IMR-90 (cell line): Measurements from ENCODE around the gene MMAB. TPM values are rescaled to one million over a fixed set of nuclear protein-coding genes. Genes with fewer than 3 reads are reported as not detected.

Source experiments
- ATAC-seq: fragments of 200-7000 bp; cut with Tn5 transposase; 2 replicates; pipeline ENCODE4 v1.9.1; 2020; ENCODE audit warnings: low read depth, mild to moderate bottlenecking, moderate library complexity
- BruUV-seq: library from RNA; stranded (reverse); fragments of 400-500 nt; replicated peaks from 2 replicates; lab custom pipeline; 2021; lab: Mats Ljungman, UMichigan
- CTCF ChIA-PET: fragments of 300-600 bp; formaldehyde crosslinking; extraction: SDS; loops from one replicate; lab custom pipeline; 2021; ENCODE audit warnings: antibody characterized with exemption; lab: Yijun Ruan, JAX
- POLR2A ChIA-PET: fragments of 300-600 bp; sonication (Branson Sonifier 250); formaldehyde crosslinking; loops from one replicate; lab custom pipeline; 2022; ENCODE audit warnings: antibody characterized with exemption; ENCODE audit not compliant: unreplicated experiment; lab: Charles Lee
- DNase-seq: peaks from one replicate; pipeline ENCODE4 v3.0.0; 2013
- H2AFZ ChIP-seq: replicated peaks from 2 replicates; pipeline ENCODE3; 2013; ENCODE audit warnings: low read length, mild to moderate bottlenecking; ENCODE audit not compliant: poor library complexity
- H2AK5ac ChIP-seq: 2 replicates; pipeline ENCODE4 v1.6.1; 2013; ENCODE audit warnings: low read depth, low read length, inconsistent platforms
- H2AK9ac ChIP-seq: replicated peaks from 2 replicates; pipeline ENCODE3; 2013; ENCODE audit warnings: mild to moderate bottlenecking, low read depth, low read length, moderate library complexity; ENCODE audit not compliant: poor library complexity
- H2BK120ac ChIP-seq: 2 replicates; pipeline ENCODE4 v1.6.1; 2013; ENCODE audit warnings: low read depth, low read length, inconsistent platforms
- H2BK15ac ChIP-seq: 3 replicates; pipeline ENCODE4 v1.6.1; 2013; ENCODE audit warnings: low read depth, low read length, inconsistent platforms
- H2BK20ac ChIP-seq: 2 replicates; pipeline ENCODE4 v1.6.1; 2013; ENCODE audit warnings: low read depth, mild to moderate bottlenecking, inconsistent platforms, low read length, moderate library complexity
- H2BK5ac ChIP-seq: 2 replicates; pipeline ENCODE4 v1.6.1; 2013; ENCODE audit warnings: mild to moderate bottlenecking, low read depth, low read length, inconsistent platforms; ENCODE audit not compliant: poor library complexity, severe bottlenecking
- H3K14ac ChIP-seq: replicated peaks from 2 replicates; pipeline ENCODE4 v1.6.1; 2013; ENCODE audit warnings: low read depth, low read length, inconsistent platforms
- H3K18ac ChIP-seq: 2 replicates; pipeline ENCODE4 v1.6.1; 2013; ENCODE audit warnings: low read depth, low read length, control low read depth
- H3K23ac ChIP-seq: 2 replicates; pipeline ENCODE4 v1.6.1; 2013; ENCODE audit warnings: low read depth, low read length, inconsistent platforms
- H3K27ac ChIP-seq: 2 replicates; pipeline ENCODE4 v1.5.1; 2013; ENCODE audit warnings: mild to moderate bottlenecking, control low read depth, low read length; ENCODE audit not compliant: insufficient read depth
- H3K27me3 ChIP-seq: 2 replicates; pipeline ENCODE4 v1.6.1; 2013; ENCODE audit warnings: low read length; ENCODE audit not compliant: control insufficient read depth, insufficient read depth
- H3K36me3 ChIP-seq: 2 replicates; pipeline ENCODE4 v1.6.1; 2013; ENCODE audit warnings: low read length, mixed read lengths; ENCODE audit not compliant: control insufficient read depth, insufficient read depth
- H3K4ac ChIP-seq: 2 replicates; pipeline ENCODE4 v1.6.1; 2013; ENCODE audit warnings: low read depth, low read length, inconsistent platforms
- H3K4me1 ChIP-seq: 2 replicates; pipeline ENCODE4 v1.6.1; 2013; ENCODE audit warnings: low read length, mixed read lengths; ENCODE audit not compliant: control insufficient read depth, insufficient read depth
- H3K4me2 ChIP-seq: 2 replicates; pipeline ENCODE4 v1.6.1; 2013; ENCODE audit warnings: low read depth, mild to moderate bottlenecking, control low read depth, low read length, moderate library complexity
- H3K4me3 ChIP-seq: 2 replicates; pipeline ENCODE4 v1.5.1; 2013; ENCODE audit warnings: low read depth, mild to moderate bottlenecking, control low read depth, low read length, moderate library complexity; ENCODE audit not compliant: insufficient read depth
- H3K56ac ChIP-seq: 2 replicates; pipeline ENCODE4 v1.6.1; 2013; ENCODE audit warnings: low read length, inconsistent platforms; ENCODE audit not compliant: insufficient read depth; ENCODE audit errors: extremely low read depth
- H3K79me1 ChIP-seq, 2 experiments: 2 replicates each; pipeline ENCODE4 v1.6.1; 2013; ENCODE audit warnings: low read length in 2 of 2, inconsistent platforms in 1 of 2, low read depth in 1 of 2
- H3K9ac ChIP-seq: 2 replicates; pipeline ENCODE4 v1.6.1; 2013; ENCODE audit warnings: low read depth, low read length, control low read depth
- H3K9me1 ChIP-seq: 2 replicates; pipeline ENCODE4 v1.6.1; 2013; ENCODE audit warnings: low read length, inconsistent platforms; ENCODE audit not compliant: insufficient read depth
- H3K9me3 ChIP-seq: 2 replicates; pipeline ENCODE4 v1.6.1; 2013; ENCODE audit warnings: low read length; ENCODE audit not compliant: control insufficient read depth, insufficient read depth
- H4K20me1 ChIP-seq: 2 replicates; pipeline ENCODE4 v1.6.1; 2013; ENCODE audit warnings: low read length, inconsistent platforms; ENCODE audit not compliant: insufficient read depth
- H4K5ac ChIP-seq: 2 replicates; pipeline ENCODE4 v1.6.1; 2013; ENCODE audit warnings: mild to moderate bottlenecking, low read depth, low read length, control low read depth
- H4K8ac ChIP-seq, 2 experiments: 2 replicates each; pipeline ENCODE4 v1.6.1; 2013; ENCODE audit warnings: low read depth in 2 of 2, low read length in 2 of 2, control low read depth in 1 of 2, inconsistent platforms in 1 of 2
- H4K91ac ChIP-seq: 2 replicates; pipeline ENCODE4 v1.6.1; 2013; ENCODE audit warnings: low read depth, low read length, inconsistent platforms; ENCODE audit not compliant: insufficient read depth
- CTCF ChIP-seq: conservative IDR thresholded peaks from 2 replicates; pipeline ENCODE4 v1.5.1; 2012; ENCODE audit warnings: mild to moderate bottlenecking, low read depth, low read length, improper control_type of control experiment
- WGBS, 2 experiments: methylation state at CpG; one replicate each; pipeline versions ENCODE4 v1.1.5 to v1.1.7; 2013; ENCODE audit warnings: missing lambda C conversion rate in 2 of 2; ENCODE audit not compliant: insufficient read length in 1 of 2; ENCODE audit errors: extremely low coverage in 2 of 2; 5-methylcytosine and 5-hydroxymethylcytosine counted together
- dilution Hi-C: fragments of 300-500 bp; cut with HindIII; formaldehyde crosslinking; loops from one replicate; pipeline ENCODE4 v1.14.3; 2018; ENCODE audit warnings: low sequenced_read_pairs; ENCODE audit not compliant: unreplicated experiment
- in situ Hi-C: fragments of 300-500 bp; cut with MboI; formaldehyde crosslinking; loops from 3 replicates; pipeline ENCODE4 v1.14.3; 2019; ENCODE audit warnings: low sequenced_read_pairs, inconsistent platforms, mixed read lengths
- intact Hi-C: fragments of 100-400 bp; cut with micrococcal nuclease; formaldehyde crosslinking; loops from 2 replicates; pipeline ENCODE4 v1.10.0; 2022
- polyA plus RNA-seq, 3 experiments: library from polyadenylated mRNA; depleted of rRNA; stranded (reverse); fragments of >200 nt; gene quantifications; 2 replicates each; pipeline ENCODE4 v1.2.3, GENCODE V29; 2012; ENCODE audit warnings: low replicate concordance in 1 of 3
- total RNA-seq: library from RNA; depleted of rRNA; stranded (reverse); fragments of >200 nt; gene quantifications from 2 replicates; pipeline ENCODE4 v1.2.3, GENCODE V29; 2012

MMAB gene
- total and polyA plus RNA-seq, 2 of the 4 experiments (the other 2 are of a cell fraction): 16.5 to 16.9 TPM

- no peak for TF ChIP-seq CTCF
- CTCF ChIA-PET: no interaction called here
- no peak overlapping the region for H2AK5ac ChIP-seq
- no TSS peak for BruUV-seq
- no peak overlapping the region for H3K18ac ChIP-seq
- no peak overlapping the region for H3K4ac ChIP-seq
- ATAC-seq: no peak
- H3K79me1 ChIP-seq: no peaks in the 10 kb centered on the region
- H3K36me3 ChIP-seq: no peaks in the 10 kb centered on the region
- no peak overlapping the region for H2BK15ac ChIP-seq
- intact Hi-C loops (no loop called here), dilution Hi-C loops (no loop called here), in situ Hi-C loops (no loop called here)
- H3K14ac ChIP-seq: no peak overlapping the region
- H3K27me3 ChIP-seq: peaks cover 33% of the 10 kb centered on the region
- H3K27ac ChIP-seq: no peak overlapping the region
- no peaks in the 10 kb centered on the region for H4K20me1 ChIP-seq
- H4K8ac ChIP-seq: no peak overlapping the region
- WGBS, 2 experiments: 83% methylated on average over 1 of the region's 4 CpGs; no CpG with 5 or more reads in 1 of the 2 experiments
- H3K4me2 ChIP-seq: no peak overlapping the region
- no peak for DNase-seq
- H3K9me3 ChIP-seq: no peaks in the 10 kb centered on the region
- H2AFZ ChIP-seq: no peak overlapping the region
- no peak overlapping the region for H3K4me3 ChIP-seq
- POLR2A ChIA-PET: no interaction called here
- no peak overlapping the region for H4K5ac ChIP-seq
- no peaks in the 10 kb centered on the region for H3K4me1 ChIP-seq
- H2BK120ac ChIP-seq: no peak overlapping the region
- no peak overlapping the region for H2BK5ac ChIP-seq
- H3K9ac ChIP-seq: no peak overlapping the region
- H3K56ac ChIP-seq: no peak overlapping the region
- H3K23ac ChIP-seq: no peak overlapping the region
- H3K9me1 ChIP-seq: no peaks in the 10 kb centered on the region
- H2BK20ac ChIP-seq: no peak overlapping the region
- no peak overlapping the region for H4K91ac ChIP-seq
- H2AK9ac ChIP-seq: no peak overlapping the region
Observed at GRCh38 chr12:109548258-109548657, 25.0 kb downstream of the MMAB start.
